Measurements from ENCODE around the gene MTUS2.

- TF ChIP-seq CTCF (IDR thresholded peaks at IDR 0.05; ENCODE audit: poor library complexity) (no peak), EZH2 (IDR thresholded peaks at IDR 0.05; ENCODE audit: borderline replicate concordance) (no peak)
Measured at GRCh38 chr13:29527511-29527910, 707.4 kb downstream of the MTUS2 start.

Measured in hepatocyte (in vitro differentiated cells).